Activated CD8-positive, alpha-beta T cell treated with anti-CD3 and anti-CD28 coated beads, Interleukin-2, amount 10 ng/mL, durations not matched to agents 7 days and 5 days (primary cell): ENCODE data around the gene INTS14. TPM values are rescaled to one million over a fixed set of nuclear protein-coding genes. Genes with fewer than 3 reads are reported as not detected.

Experiments used
- ATAC-seq: fragments of 150-1000 bp; cut with Tn5 transposase; one replicate; pipeline ENCODE4 v1.10.0; 2021; ENCODE audit warnings: moderate library complexity
- CTCF ChIA-PET: fragments of 350-600 bp; sonication (Branson Sonifier 250); formaldehyde crosslinking; loops from one replicate; lab custom pipeline; 2021; ENCODE audit warnings: antibody characterized with exemption; lab: Charles Lee
- POLR2A ChIA-PET: fragments of 350-600 bp; sonication (Branson Sonifier 250); formaldehyde crosslinking; loops from one replicate; lab custom pipeline; 2021; ENCODE audit warnings: antibody characterized with exemption; lab: Charles Lee
- DNase-seq: peaks from one replicate; pipeline ENCODE4 v3.0.0-alpha.2; 2020
- H3K27ac Mint-ChIP-seq: one replicate; pipeline ENCODE4 v1.8.0; 2021; ENCODE audit warnings: mild to moderate bottlenecking, mixed read lengths
- H3K27me3 Mint-ChIP-seq: one replicate; pipeline ENCODE4 v1.8.0; 2021; ENCODE audit warnings: low read depth, mixed read lengths
- H3K36me3 Mint-ChIP-seq: one replicate; pipeline ENCODE4 v1.8.0; 2021; ENCODE audit warnings: low read depth, mixed read lengths
- H3K4me1 Mint-ChIP-seq: one replicate; pipeline ENCODE4 v1.8.0; 2021; ENCODE audit warnings: low read depth, mixed read lengths
- H3K4me3 Mint-ChIP-seq: one replicate; pipeline ENCODE4 v1.8.0; 2021; ENCODE audit warnings: mild to moderate bottlenecking, mixed read lengths
- H3K9me3 Mint-ChIP-seq: one replicate; pipeline ENCODE4 v1.8.0; 2022; ENCODE audit warnings: mixed read lengths; ENCODE audit not compliant: insufficient read depth
- total RNA-seq, 2 experiments: library from RNA; stranded (reverse); gene quantifications; one replicate each; pipeline ENCODE4 v1.2.3, GENCODE V29; 2021

The INTS14 gene
- total RNA-seq, 2 experiments from 2014 or later = 41.2 to 43.5 TPM

GRCh38 chr15:65578904-65579728 lies 31.8 kb downstream of the INTS14 start:
- H3K4me3 Mint-ChIP-seq = no peak overlapping the region
- H3K36me3 Mint-ChIP-seq = peaks cover 64% of the 10 kb centered on the region
- peak overlapping the region; percentile 28 for H3K27ac Mint-ChIP-seq
- H3K4me1 Mint-ChIP-seq = peaks cover 21% of the 10 kb centered on the region
- no peaks in the 10 kb centered on the region for H3K27me3 Mint-ChIP-seq
- H3K9me3 Mint-ChIP-seq = no peaks in the 10 kb centered on the region
- DNase-seq (no peak), ATAC-seq (no peak)
- ChIA-PET POLR2A (no interaction called here), CTCF (interaction anchor here (1.0 to 2.3 kb wide), 2 partner anchors 11 to 32 kb away, joined by 4 to 7 read pairs; partner anchors contain the start of gene INTS14)

GRCh38 chr15:65577129-65577996 lies 33.6 kb downstream of the INTS14 start:
- H3K27ac Mint-ChIP-seq = no peak overlapping the region
- ChIA-PET CTCF (interaction anchor here (2.3 kb wide), 1 partner anchor 13 kb away, joined by 7 read pairs; no protein-coding TSS in a partner anchor), POLR2A (no interaction called here)
- no peak for ATAC-seq
- DNase-seq = no peak
- H3K4me1 Mint-ChIP-seq = peaks cover 11% of the 10 kb centered on the region
- H3K9me3 Mint-ChIP-seq = no peaks in the 10 kb centered on the region
- no peaks in the 10 kb centered on the region for H3K27me3 Mint-ChIP-seq
- peaks cover 49% of the 10 kb centered on the region for H3K36me3 Mint-ChIP-seq
- no peak overlapping the region for H3K4me3 Mint-ChIP-seq

- peaks cover 11% of the 10 kb centered on the region for H3K4me1 Mint-ChIP-seq
- DNase-seq (no peak), ATAC-seq (no peak)
- no peak overlapping the region for H3K4me3 Mint-ChIP-seq
- H3K27ac Mint-ChIP-seq = no peak overlapping the region
- no peaks in the 10 kb centered on the region for H3K27me3 Mint-ChIP-seq
- ChIA-PET CTCF (interaction anchor here (1.0 kb wide), 1 partner anchor 9 kb away, joined by 4 read pairs; no protein-coding TSS in a partner anchor), POLR2A (no interaction called here)
- peaks cover 47% of the 10 kb centered on the region for H3K36me3 Mint-ChIP-seq
- no peaks in the 10 kb centered on the region for H3K9me3 Mint-ChIP-seq
Observed at GRCh38 chr15:65576664-65577063, 34.3 kb downstream of the INTS14 start.

- ATAC-seq (no peak), DNase-seq (no peak)
- Mint-ChIP-seq H3K4me3 (no peak overlapping the region), H3K36me3 (peaks cover 27% of the 10 kb centered on the region), H3K27me3 (no peaks in the 10 kb centered on the region), H3K4me1 (peaks cover 3% of the 10 kb centered on the region), H3K27ac (no peak overlapping the region), H3K9me3 (no peaks in the 10 kb centered on the region)
- ChIA-PET POLR2A (no interaction called here), CTCF (interaction anchor here (0.8 kb wide), 1 partner anchor 9 kb away, joined by 3 read pairs; no protein-coding TSS in a partner anchor)
Observed at GRCh38 chr15:65571971-65572370, 39.0 kb downstream of the INTS14 start.

GRCh38 chr15:65569728-65570127 lies 41.2 kb downstream of the INTS14 start:
- Mint-ChIP-seq H3K27me3 (no peaks in the 10 kb centered on the region), H3K4me1 (peaks cover 3% of the 10 kb centered on the region), H3K27ac (no peak overlapping the region), H3K4me3 (no peak overlapping the region), H3K36me3 (peaks cover 39% of the 10 kb centered on the region), H3K9me3 (no peaks in the 10 kb centered on the region)
- CTCF ChIA-PET = no interaction called here
- no peak for DNase-seq
- POLR2A ChIA-PET = no interaction called here
- no peak for ATAC-seq

GRCh38 chr15:65561934-65562333 lies 49.0 kb downstream of the INTS14 start:
- POLR2A ChIA-PET = no interaction called here
- Mint-ChIP-seq H3K36me3 (peaks cover 58% of the 10 kb centered on the region), H3K4me3 (no peak overlapping the region), H3K27ac (no peak overlapping the region), H3K4me1 (no peaks in the 10 kb centered on the region), H3K27me3 (no peaks in the 10 kb centered on the region), H3K9me3 (no peaks in the 10 kb centered on the region)
- DNase-seq (no peak), ATAC-seq (no peak)
- CTCF ChIA-PET = interaction anchor here (1.3 kb wide), 1 partner anchor 12 kb away, joined by 4 read pairs; no protein-coding TSS in a partner anchor

GRCh38 chr15:65559941-65560340 lies 51.0 kb downstream of the INTS14 start:
- Mint-ChIP-seq H3K4me1 (no peaks in the 10 kb centered on the region), H3K27me3 (no peaks in the 10 kb centered on the region), H3K27ac (peak overlapping the region; percentile 8), H3K9me3 (no peaks in the 10 kb centered on the region), H3K4me3 (no peak overlapping the region), H3K36me3 (peaks cover 53% of the 10 kb centered on the region)
- ChIA-PET CTCF (no interaction called here), POLR2A (no interaction called here)
- ATAC-seq (no peak), DNase-seq (no peak)

- no peak for DNase-seq
- Mint-ChIP-seq H3K4me3 (no peak overlapping the region), H3K27me3 (no peaks in the 10 kb centered on the region), H3K36me3 (peaks cover 47% of the 10 kb centered on the region), H3K4me1 (no peaks in the 10 kb centered on the region), H3K27ac (no peak overlapping the region), H3K9me3 (no peaks in the 10 kb centered on the region)
- no peak for ATAC-seq
- ChIA-PET POLR2A (no interaction called here), CTCF (no interaction called here)
Observed at GRCh38 chr15:65558997-65559760, 51.8 kb downstream of the INTS14 start.

- ChIA-PET POLR2A (no interaction called here), CTCF (no interaction called here)
- no peak for ATAC-seq
- Mint-ChIP-seq H3K4me1 (no peaks in the 10 kb centered on the region), H3K27me3 (no peaks in the 10 kb centered on the region), H3K36me3 (peaks cover 46% of the 10 kb centered on the region), H3K9me3 (no peaks in the 10 kb centered on the region), H3K27ac (no peak overlapping the region), H3K4me3 (no peak overlapping the region)
- DNase-seq = no peak
Observed at GRCh38 chr15:65558336-65558735, 52.6 kb downstream of the INTS14 start.

GRCh38 chr15:65556622-65557021 lies 54.3 kb downstream of the INTS14 start:
- ChIA-PET CTCF (no interaction called here), POLR2A (no interaction called here)
- no peaks in the 10 kb centered on the region for H3K4me1 Mint-ChIP-seq
- H3K4me3 Mint-ChIP-seq = no peak overlapping the region
- ATAC-seq (no peak), DNase-seq (no peak)
- no peak overlapping the region for H3K27ac Mint-ChIP-seq
- H3K27me3 Mint-ChIP-seq = no peaks in the 10 kb centered on the region
- peaks cover 39% of the 10 kb centered on the region for H3K36me3 Mint-ChIP-seq
- H3K9me3 Mint-ChIP-seq = no peaks in the 10 kb centered on the region

GRCh38 chr15:65553691-65554090 lies 57.2 kb downstream of the INTS14 start:
- CTCF ChIA-PET = interaction anchor here (1.9 kb wide), 1 partner anchor 10 kb away, joined by 4 read pairs; no protein-coding TSS in a partner anchor
- POLR2A ChIA-PET = no interaction called here

More at GRCh38 chr15:65553691-65554090, 57.2 kb downstream of the INTS14 start:
- Mint-ChIP-seq H3K36me3 (peaks cover 26% of the 10 kb centered on the region), H3K4me1 (peaks cover 10% of the 10 kb centered on the region), H3K9me3 (no peaks in the 10 kb centered on the region), H3K27ac (no peak overlapping the region), H3K4me3 (no peak overlapping the region), H3K27me3 (no peaks in the 10 kb centered on the region)
- DNase-seq (no peak), ATAC-seq (no peak)
